WI38 (cell line): Measurements from ENCODE around the gene ATG12.
"Not testable (repeated sequence)": the region's sequence is repeated elsewhere in the genome, so short reads cannot be mapped to it uniquely, and the experiment has no call there.

Source experiments
- H3K4me3 ChIP-seq: 2 replicates; pipeline ENCODE4 v1.5.1; 2011; ENCODE audit warnings: low read depth, mild to moderate bottlenecking, control low read depth, low read length
- TF ChIP-seq, protein P1 (sequence below): IDR thresholded peaks from 2 replicates; pipeline ENCODE4 v1.5.1; 2012; ENCODE audit warnings: low read depth, mild to moderate bottlenecking, control low read depth, low read length

ATG12 gene

DNA sequence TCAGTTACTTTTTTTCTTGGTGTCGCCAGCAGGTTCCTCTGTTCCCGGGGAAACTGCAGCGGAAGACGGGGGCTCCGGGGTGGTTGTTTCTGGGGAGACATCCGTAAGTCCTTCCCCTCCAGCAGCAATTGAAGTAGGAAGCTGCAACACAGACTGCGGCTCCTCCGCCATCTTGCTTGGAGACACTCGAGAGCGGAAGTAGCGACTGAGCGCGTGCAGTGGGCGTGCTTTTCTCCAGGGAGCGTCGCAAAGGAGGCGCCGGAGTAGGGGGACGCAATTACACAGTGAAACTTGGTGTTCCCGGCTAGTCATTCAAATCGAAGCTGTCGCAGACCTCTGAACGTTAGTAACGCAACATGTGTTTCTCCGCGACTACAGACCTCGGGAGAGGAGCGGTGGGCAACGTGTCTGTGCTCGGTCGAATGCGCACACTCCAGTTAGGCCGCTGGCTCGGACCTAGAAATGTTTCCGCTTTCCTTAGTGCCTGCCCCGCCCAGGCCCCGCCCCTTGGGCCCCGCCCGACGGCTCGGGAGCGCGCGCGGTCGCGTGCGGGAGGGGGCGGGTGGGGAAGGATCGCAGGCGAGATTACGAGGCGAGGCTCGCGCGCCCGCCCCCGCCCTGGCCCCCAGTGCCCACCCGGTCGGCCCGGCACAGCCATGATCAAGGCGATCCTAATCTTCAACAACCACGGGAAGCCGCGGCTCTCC lies at the start of gene ATG12, which contains the start of gene AP3S1:
Gene ATG12, minus strand, starts transcription at position 184 of the 707 bp plus-strand sequence. Its CDS starts 13 bp downstream, at position 171.
Gene AP3S1, plus strand, starts transcription at position 554 of the 707 bp plus-strand sequence. Its CDS starts 103 bp downstream, at position 657.
- TF ChIP-seq, protein P1, sequence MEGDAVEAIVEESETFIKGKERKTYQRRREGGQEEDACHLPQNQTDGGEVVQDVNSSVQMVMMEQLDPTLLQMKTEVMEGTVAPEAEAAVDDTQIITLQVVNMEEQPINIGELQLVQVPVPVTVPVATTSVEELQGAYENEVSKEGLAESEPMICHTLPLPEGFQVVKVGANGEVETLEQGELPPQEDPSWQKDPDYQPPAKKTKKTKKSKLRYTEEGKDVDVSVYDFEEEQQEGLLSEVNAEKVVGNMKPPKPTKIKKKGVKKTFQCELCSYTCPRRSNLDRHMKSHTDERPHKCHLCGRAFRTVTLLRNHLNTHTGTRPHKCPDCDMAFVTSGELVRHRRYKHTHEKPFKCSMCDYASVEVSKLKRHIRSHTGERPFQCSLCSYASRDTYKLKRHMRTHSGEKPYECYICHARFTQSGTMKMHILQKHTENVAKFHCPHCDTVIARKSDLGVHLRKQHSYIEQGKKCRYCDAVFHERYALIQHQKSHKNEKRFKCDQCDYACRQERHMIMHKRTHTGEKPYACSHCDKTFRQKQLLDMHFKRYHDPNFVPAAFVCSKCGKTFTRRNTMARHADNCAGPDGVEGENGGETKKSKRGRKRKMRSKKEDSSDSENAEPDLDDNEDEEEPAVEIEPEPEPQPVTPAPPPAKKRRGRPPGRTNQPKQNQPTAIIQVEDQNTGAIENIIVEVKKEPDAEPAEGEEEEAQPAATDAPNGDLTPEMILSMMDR = no peak

GRCh38 chr5:115888027-115888426 lies 46.7 kb upstream of the ATG12 start:
- no peak overlapping the region for H3K4me3 ChIP-seq
- TF ChIP-seq, protein P1 = no peak

More for the DNA sequence above, at the start of gene ATG12, which contains the start of gene AP3S1:
- peak within 1 kb of the TSS; percentile 91 for H3K4me3 ChIP-seq

DNA sequence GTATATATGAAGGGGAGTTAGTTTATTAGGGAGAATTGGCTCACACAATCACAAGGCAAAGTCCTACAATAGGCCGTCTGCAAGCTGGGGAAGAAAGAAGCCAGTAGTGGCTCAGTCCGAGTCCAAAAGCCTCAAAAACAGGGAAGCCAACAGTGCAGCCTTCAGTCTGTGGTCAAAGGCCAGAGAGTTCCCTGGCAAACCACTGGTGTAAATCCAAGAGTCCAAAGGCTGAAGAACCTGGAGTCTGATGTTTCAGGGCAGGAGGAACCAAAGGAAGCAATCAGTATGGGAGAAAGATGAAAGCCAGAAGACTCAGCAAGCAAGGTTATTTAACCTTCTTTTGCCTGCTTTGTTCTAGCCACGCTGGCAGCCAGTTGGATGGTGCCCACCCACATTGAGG lies 43.8 kb upstream of the ATG12 start:
- not testable (repeated sequence) for H3K4me3 ChIP-seq

DNA sequence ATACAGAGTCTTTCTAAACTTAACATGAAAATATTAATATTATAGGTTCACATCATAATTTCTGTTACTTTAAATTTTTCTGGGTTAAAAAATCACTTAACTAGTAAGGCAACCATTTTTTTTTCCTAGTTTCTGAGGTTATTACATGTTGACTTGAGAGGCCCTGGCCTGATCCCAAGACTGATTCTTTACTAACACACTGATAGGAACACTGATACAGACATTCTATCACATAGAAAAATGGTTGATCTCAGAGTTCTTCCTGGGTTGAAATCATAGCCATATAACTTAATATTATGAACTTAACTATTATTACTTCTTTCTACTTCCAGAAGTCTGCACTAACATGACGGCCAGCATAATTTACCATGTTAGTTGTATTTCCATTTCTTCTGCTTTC lies 43.3 kb upstream of the ATG12 start:
- H3K4me3 ChIP-seq = no peak overlapping the region
- TF ChIP-seq, protein P1 = no peak

GRCh38 chr5:115882434-115882833 lies 41.1 kb upstream of the ATG12 start:
- not testable (repeated sequence) for H3K4me3 ChIP-seq

- H3K4me3 ChIP-seq = not testable (repeated sequence)
Observed at GRCh38 chr5:115877342-115877741, 36.0 kb upstream of the ATG12 start.

DNA sequence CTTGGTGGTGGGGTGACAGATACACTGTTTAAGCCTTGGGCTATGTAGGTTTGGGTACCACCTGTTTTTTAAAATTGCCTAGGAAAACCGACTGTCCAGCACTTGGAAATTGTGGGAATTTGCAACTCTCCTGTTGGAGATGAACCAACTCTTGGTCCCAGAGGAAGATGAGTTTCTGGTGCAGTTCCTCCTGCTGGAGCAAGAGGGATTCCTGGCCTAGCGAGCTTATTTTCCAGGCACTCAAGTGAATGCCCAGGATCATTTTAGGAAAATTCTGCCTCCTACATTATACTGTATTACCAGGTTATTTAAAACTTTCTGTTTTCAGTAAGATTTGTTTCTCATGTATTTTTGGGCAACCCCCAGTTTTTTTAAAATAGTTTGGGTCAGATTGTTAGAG lies 34.1 kb upstream of the ATG12 start:
- no peak overlapping the region for H3K4me3 ChIP-seq
- TF ChIP-seq, protein P1 = no peak

DNA sequence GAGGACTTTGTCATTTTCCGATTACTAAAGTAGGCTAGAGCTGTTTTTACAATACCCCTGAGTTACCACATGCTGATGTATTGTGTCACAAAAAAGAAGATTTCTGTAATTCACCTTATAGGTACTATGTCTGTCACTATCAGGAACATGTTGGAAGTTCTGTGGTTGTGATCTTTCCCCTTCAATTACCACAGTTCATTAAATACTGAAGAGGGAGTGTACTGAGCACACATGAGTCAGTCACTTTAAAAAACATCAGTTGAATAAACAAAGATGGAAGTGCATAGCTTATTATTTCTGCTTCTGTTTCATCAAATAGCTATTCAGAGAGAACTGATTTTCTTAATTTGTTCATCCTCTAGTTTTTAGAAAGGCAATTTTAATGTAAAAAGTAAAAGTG lies 32.0 kb upstream of the ATG12 start:
- TF ChIP-seq, protein P1 = no peak
- H3K4me3 ChIP-seq = no peak overlapping the region

- TF ChIP-seq, protein P1 = no peak
Observed at GRCh38 chr5:115872447-115872846, 31.1 kb upstream of the ATG12 start.

More at GRCh38 chr5:115872447-115872846, 31.1 kb upstream of the ATG12 start:
- no peak overlapping the region for H3K4me3 ChIP-seq
